CD4-positive, alpha-beta T cell (primary cell): ENCODE results near the gene DCDC1. TPM values are rescaled to one million over a fixed set of nuclear protein-coding genes. Genes with fewer than 3 reads are reported as not detected.

ENCODE experiments used
- ATAC-seq: fragments of 200-7000 bp; cut with Tn5 transposase; one replicate; pipeline ENCODE4 v1.10.0; 2022; ENCODE audit warnings: mild to moderate bottlenecking; ENCODE audit not compliant: poor library complexity
- CTCF ChIA-PET: fragments of 350-600 bp; sonication (Branson Sonifier 250); formaldehyde crosslinking; loops from one replicate; lab custom pipeline; 2021; ENCODE audit warnings: antibody characterized with exemption, inconsistent platforms; lab: Charles Lee
- POLR2A ChIA-PET: fragments of 350-600 bp; sonication (Branson Sonifier 250); formaldehyde crosslinking; loops from one replicate; lab custom pipeline; 2021; ENCODE audit warnings: antibody characterized with exemption, inconsistent platforms; lab: Charles Lee
- DNase-seq, 14 experiments: peaks; one replicate each; pipeline ENCODE4 v3.0.0-alpha.2; 2013 to 2020; ENCODE audit warnings: mixed read lengths in 2 of 14
- H3K27ac ChIP-seq, 2 donors: one replicate each; pipeline versions ENCODE4 v1.5.1 to v1.7.0; 2013; ENCODE audit warnings: low read length in 2 of 2, low read depth in 1 of 2, mild to moderate bottlenecking in 1 of 2
- H3K27me3 ChIP-seq, 2 experiments: 1 replicate in 1 of 2; 2 replicates in 1 of 2; pipeline versions ENCODE4 v1.6.1 to v1.7.0; 2013; ENCODE audit warnings: low read length in 2 of 2, control low read depth in 1 of 2, mild to moderate bottlenecking in 1 of 2, moderate library complexity in 1 of 2; ENCODE audit not compliant: insufficient read depth in 2 of 2, control insufficient read depth in 1 of 2
- H3K36me3 ChIP-seq: one replicate; pipeline ENCODE4 v1.6.1; 2013; ENCODE audit warnings: low read length, control low read depth; ENCODE audit not compliant: insufficient read depth
- H3K4me1 ChIP-seq: one replicate; pipeline ENCODE4 v1.6.1; 2013; ENCODE audit warnings: low read length, control low read depth; ENCODE audit not compliant: insufficient read depth
- H3K4me3 ChIP-seq: one replicate; pipeline ENCODE4 v1.5.1; 2013; ENCODE audit warnings: mild to moderate bottlenecking, low read length, moderate library complexity
- H3K9me3 ChIP-seq, 2 experiments: 1 replicate in 1 of 2; 2 replicates in 1 of 2; pipeline versions ENCODE4 v1.6.1 to v1.7.0; 2013; ENCODE audit warnings: low read length in 2 of 2, mild to moderate bottlenecking in 2 of 2, control low read depth in 1 of 2, moderate library complexity in 1 of 2; ENCODE audit not compliant: control insufficient read depth in 1 of 2, insufficient read depth in 1 of 2
- H3K27ac Mint-ChIP-seq: one replicate; pipeline ENCODE4 v1.8.0; 2020; ENCODE audit warnings: mixed read lengths
- H3K27me3 Mint-ChIP-seq: one replicate; pipeline ENCODE4 v1.8.0; 2021; ENCODE audit warnings: mixed read lengths
- H3K36me3 Mint-ChIP-seq: one replicate; pipeline ENCODE4 v1.8.0; 2021; ENCODE audit warnings: low read depth, mixed read lengths
- H3K4me1 Mint-ChIP-seq: one replicate; pipeline ENCODE4 v1.8.0; 2021; ENCODE audit warnings: low read depth, mixed read lengths
- H3K4me3 Mint-ChIP-seq: one replicate; pipeline ENCODE4 v1.8.0; 2020; ENCODE audit warnings: mild to moderate bottlenecking, mixed read lengths
- H3K9me3 Mint-ChIP-seq: one replicate; pipeline ENCODE4 v1.8.0; 2020; ENCODE audit warnings: mixed read lengths
- intact Hi-C, 2 experiments: fragments of 100-400 bp; cut with DNase I in 1 of 2; cut with micrococcal nuclease in 1 of 2; formaldehyde crosslinking; loops; one replicate each; pipeline versions ENCODE4 v1.15.1 to v1.9.0; 2023 to 2025; cut with DNase I, micrococcal nuclease
- total RNA-seq, 174 experiments: library from RNA in 2 of 174; stranded (reverse) in 2 of 174; gene quantifications; one replicate each; pipeline ENCODE4 v1.2.3 and lab custom pipeline; 2021 to 2026
- TF ChIP-seq, protein P1 (sequence below): fragments of 200-600 bp; IDR thresholded peaks from one replicate; pipeline ENCODE4 v1.8.0; 2022; ENCODE audit warnings: antibody characterized with exemption, mild to moderate bottlenecking

The DCDC1 gene
- total RNA-seq, 2 experiments from 2014 or later = 0.11 TPM; not detected in 1

DNA sequence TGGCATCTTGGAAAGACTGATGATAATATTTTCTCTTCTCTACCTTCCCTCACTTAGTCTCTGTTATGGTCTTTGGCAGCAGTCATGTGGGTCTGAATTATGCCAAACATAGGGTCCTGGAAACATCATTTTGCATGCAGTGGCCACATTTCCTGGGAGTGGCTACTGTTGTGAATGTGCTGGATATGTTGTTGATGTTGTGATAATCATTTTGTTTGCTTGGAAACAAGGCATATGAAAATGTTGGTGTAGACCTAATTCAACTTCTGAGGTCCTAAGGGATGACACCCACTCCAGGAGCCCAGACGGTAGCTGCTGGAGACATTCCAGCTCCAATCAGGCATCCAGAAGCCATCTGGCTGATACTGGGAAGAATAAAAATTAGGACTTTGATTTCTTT lies 109.7 kb downstream of the DCDC1 start:
- H3K9me3 ChIP-seq = no peaks in the 10 kb centered on the region
- Mint-ChIP-seq H3K27me3 (peaks cover 10% of the 10 kb centered on the region), H3K9me3 (no peaks in the 10 kb centered on the region), H3K4me3 (no peak overlapping the region), H3K27ac (no peak overlapping the region), H3K4me1 (no peaks in the 10 kb centered on the region), H3K36me3 (no peaks in the 10 kb centered on the region)
- no peak overlapping the region for H3K27ac ChIP-seq
- intact Hi-C loops = no loop called here
- H3K4me1 ChIP-seq = no peaks in the 10 kb centered on the region
- H3K27me3 ChIP-seq = no peaks in the 10 kb centered on the region
- ChIA-PET POLR2A (no interaction called here), CTCF (no interaction called here)
- no peaks in the 10 kb centered on the region for H3K36me3 ChIP-seq
- H3K4me3 ChIP-seq = no peak overlapping the region
- DNase-seq = no peak
- ATAC-seq = no peak
- TF ChIP-seq, protein P1, sequence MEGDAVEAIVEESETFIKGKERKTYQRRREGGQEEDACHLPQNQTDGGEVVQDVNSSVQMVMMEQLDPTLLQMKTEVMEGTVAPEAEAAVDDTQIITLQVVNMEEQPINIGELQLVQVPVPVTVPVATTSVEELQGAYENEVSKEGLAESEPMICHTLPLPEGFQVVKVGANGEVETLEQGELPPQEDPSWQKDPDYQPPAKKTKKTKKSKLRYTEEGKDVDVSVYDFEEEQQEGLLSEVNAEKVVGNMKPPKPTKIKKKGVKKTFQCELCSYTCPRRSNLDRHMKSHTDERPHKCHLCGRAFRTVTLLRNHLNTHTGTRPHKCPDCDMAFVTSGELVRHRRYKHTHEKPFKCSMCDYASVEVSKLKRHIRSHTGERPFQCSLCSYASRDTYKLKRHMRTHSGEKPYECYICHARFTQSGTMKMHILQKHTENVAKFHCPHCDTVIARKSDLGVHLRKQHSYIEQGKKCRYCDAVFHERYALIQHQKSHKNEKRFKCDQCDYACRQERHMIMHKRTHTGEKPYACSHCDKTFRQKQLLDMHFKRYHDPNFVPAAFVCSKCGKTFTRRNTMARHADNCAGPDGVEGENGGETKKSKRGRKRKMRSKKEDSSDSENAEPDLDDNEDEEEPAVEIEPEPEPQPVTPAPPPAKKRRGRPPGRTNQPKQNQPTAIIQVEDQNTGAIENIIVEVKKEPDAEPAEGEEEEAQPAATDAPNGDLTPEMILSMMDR = no peak

DNA sequence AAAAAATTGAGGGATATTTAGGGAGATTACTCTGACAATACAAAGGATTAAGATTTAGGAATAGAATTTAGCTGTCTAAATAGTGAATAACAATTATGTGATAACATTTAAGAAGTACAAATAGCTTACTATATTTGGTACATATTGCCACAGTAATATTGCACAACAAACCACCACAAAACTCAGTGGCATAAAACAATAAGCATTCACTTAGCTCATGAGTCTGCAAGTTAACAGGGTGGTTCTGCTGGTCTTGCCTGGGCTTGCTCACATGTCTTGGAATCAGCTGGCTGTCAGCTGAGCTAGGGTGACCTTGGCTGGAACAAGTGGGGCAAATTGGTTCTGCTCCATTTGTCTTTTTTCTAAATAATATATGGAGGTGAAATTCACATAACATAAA lies 115.1 kb downstream of the DCDC1 start:
- DNase-seq (no peak), ATAC-seq (no peak)
- Mint-ChIP-seq H3K27ac (no peak overlapping the region), H3K36me3 (no peaks in the 10 kb centered on the region), H3K4me1 (no peaks in the 10 kb centered on the region), H3K9me3 (no peaks in the 10 kb centered on the region), H3K4me3 (no peak overlapping the region), H3K27me3 (peaks cover 17% of the 10 kb centered on the region)
- no peaks in the 10 kb centered on the region for H3K36me3 ChIP-seq
- ChIA-PET CTCF (interaction anchor here (1.4 kb wide), 1 partner anchor 11 kb away, joined by 5 read pairs; no protein-coding TSS in a partner anchor), POLR2A (no interaction called here)
- H3K4me1 ChIP-seq = no peaks in the 10 kb centered on the region
- no peak overlapping the region for H3K27ac ChIP-seq
- H3K27me3 ChIP-seq = no peaks in the 10 kb centered on the region
- TF ChIP-seq, protein P1 = no peak
- intact Hi-C loops = no loop called here
- H3K4me3 ChIP-seq = no peak overlapping the region
- no peaks in the 10 kb centered on the region for H3K9me3 ChIP-seq

DNA sequence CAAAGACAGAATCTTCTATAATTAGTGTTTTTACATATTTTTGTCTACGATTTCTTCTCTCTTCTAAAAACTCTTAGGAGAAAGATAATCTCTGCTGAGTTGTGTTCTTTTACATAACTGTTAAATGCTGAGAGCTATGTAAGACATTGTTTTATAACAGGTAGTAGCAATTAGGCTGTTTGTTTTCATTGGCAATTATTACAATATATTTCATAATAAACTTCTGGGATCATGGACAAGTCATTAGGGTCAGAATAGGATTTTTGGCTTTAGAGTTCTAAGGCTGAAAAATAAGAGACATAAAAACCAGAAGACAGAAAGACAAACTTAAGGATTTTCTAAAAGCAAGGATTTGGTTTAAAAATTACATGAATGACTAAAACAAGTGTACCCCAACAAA lies 120.8 kb downstream of the DCDC1 start:
- TF ChIP-seq, protein P1 = no peak
- intact Hi-C loops = no loop called here
- POLR2A ChIA-PET = no interaction called here
- Mint-ChIP-seq H3K36me3 (no peaks in the 10 kb centered on the region), H3K9me3 (no peaks in the 10 kb centered on the region), H3K4me3 (no peak overlapping the region), H3K27ac (no peak overlapping the region), H3K4me1 (no peaks in the 10 kb centered on the region), H3K27me3 (peaks cover 6% of the 10 kb centered on the region)
- Histone ChIP-seq H3K4me1 (no peaks in the 10 kb centered on the region), H3K9me3 (no peaks in the 10 kb centered on the region), H3K27me3 (no peaks in the 10 kb centered on the region), H3K36me3 (no peaks in the 10 kb centered on the region), H3K27ac (no peak overlapping the region), H3K4me3 (no peak overlapping the region)
- CTCF ChIA-PET = no interaction called here
- DNase-seq (no peak), ATAC-seq (no peak)
